A549 (cell line): ENCODE results near the gene B3GAT3.

ENCODE experiments used
- CHD4 ChIP-seq: fragments of 200-600 bp; sonication (generic); IDR thresholded peaks from 2 replicates; pipeline ENCODE4 v1.6.1; 2016; ENCODE audit warnings: antibody characterized with exemption, mild to moderate bottlenecking, borderline replicate concordance
- CTCF ChIP-seq: fragments of >200 bp; sonication (Bioruptor Twin); formaldehyde crosslinking; IDR thresholded peaks from 3 replicates; pipeline ENCODE4 v1.5.1; 2016
- FOSL2 ChIP-seq, 2 experiments: fragments of 450-650 bp in 1 of 2; fragments of >200 bp in 1 of 2; sonication (Bioruptor Twin) in 1 of 2; formaldehyde crosslinking; IDR thresholded peaks; 2 replicates each; pipeline versions ENCODE4 v1.5.0 to v1.6.1; 2016 to 2020; ENCODE audit warnings: mild to moderate bottlenecking in 1 of 2, moderate library complexity in 1 of 2
- POLR2A ChIP-seq: IDR thresholded peaks from 2 replicates; pipeline ENCODE4 v1.6.1; 2012; ENCODE audit warnings: mild to moderate bottlenecking, low read length
- TF ChIP-seq, protein P1 (sequence below): fragments of 200-600 bp; sonication (generic); IDR thresholded peaks from 2 replicates; pipeline ENCODE4 v1.6.1; 2016; ENCODE audit warnings: antibody characterized with exemption, mild to moderate bottlenecking, moderate library complexity

DNA sequence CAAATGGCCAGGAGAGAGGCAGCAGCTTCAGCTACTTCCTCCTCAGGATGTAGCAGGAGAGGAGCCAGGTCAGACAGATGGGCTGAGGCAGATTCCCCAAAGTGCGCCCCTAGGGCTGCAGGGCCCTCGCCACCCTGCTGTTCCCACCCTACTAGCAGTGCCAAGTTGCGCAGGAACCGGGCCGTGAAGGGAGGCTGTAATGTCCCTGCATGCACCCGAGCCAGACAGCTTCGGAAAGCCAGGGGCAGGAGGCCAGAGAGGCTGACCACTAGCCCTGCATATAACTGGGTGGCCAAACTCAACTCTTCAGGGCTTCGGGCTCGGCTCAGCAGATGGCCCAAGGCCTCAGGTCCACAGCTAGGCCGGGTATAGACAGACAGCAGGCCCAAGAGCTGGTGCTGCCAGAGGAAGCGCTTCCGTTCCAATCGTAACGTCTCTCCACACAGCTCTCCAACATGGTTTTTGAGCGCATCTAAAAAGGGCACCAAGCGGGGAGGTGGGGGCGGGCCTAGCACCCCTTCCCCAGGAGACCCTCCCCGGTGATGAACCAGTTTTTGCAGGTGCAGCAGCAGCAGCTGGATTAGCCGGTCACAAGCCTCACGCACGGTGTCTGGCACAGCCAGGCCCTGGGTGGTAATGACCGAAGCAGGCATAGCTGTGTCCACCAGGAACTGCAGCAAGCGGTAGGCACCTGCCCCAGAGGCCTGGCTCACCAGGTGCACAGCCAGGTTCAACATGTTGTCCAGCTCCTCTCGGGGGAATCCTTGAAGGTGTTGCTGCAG lies 26.6 kb upstream of the B3GAT3 start:
- TF ChIP-seq CTCF (no peak), POLR2A (no peak), CHD4 (no peak), FOSL2 (IDR thresholded peaks at IDR 0.05) (no peak), FOSL2 (CRISPR knock-in tag; IDR thresholded peaks at IDR 0.05) (no peak)
- TF ChIP-seq, protein P1, sequence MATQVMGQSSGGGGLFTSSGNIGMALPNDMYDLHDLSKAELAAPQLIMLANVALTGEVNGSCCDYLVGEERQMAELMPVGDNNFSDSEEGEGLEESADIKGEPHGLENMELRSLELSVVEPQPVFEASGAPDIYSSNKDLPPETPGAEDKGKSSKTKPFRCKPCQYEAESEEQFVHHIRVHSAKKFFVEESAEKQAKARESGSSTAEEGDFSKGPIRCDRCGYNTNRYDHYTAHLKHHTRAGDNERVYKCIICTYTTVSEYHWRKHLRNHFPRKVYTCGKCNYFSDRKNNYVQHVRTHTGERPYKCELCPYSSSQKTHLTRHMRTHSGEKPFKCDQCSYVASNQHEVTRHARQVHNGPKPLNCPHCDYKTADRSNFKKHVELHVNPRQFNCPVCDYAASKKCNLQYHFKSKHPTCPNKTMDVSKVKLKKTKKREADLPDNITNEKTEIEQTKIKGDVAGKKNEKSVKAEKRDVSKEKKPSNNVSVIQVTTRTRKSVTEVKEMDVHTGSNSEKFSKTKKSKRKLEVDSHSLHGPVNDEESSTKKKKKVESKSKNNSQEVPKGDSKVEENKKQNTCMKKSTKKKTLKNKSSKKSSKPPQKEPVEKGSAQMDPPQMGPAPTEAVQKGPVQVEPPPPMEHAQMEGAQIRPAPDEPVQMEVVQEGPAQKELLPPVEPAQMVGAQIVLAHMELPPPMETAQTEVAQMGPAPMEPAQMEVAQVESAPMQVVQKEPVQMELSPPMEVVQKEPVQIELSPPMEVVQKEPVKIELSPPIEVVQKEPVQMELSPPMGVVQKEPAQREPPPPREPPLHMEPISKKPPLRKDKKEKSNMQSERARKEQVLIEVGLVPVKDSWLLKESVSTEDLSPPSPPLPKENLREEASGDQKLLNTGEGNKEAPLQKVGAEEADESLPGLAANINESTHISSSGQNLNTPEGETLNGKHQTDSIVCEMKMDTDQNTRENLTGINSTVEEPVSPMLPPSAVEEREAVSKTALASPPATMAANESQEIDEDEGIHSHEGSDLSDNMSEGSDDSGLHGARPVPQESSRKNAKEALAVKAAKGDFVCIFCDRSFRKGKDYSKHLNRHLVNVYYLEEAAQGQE, result no peak
